Trophoblast cell (in vitro differentiated cells and primary cell): ENCODE data around the gene NRXN3.

Experiments used
- DNase-seq, 2 donors: peaks; one replicate each; pipeline ENCODE4 v3.0.0-alpha.2; 2016
- H2AFZ ChIP-seq: 2 replicates; pipeline ENCODE4 v1.6.1; 2013; ENCODE audit warnings: low read length, moderate library complexity, mild to moderate bottlenecking; ENCODE audit not compliant: insufficient read depth, poor library complexity
- H2AK5ac ChIP-seq: 2 replicates; pipeline ENCODE4 v1.6.1; 2013; ENCODE audit warnings: mild to moderate bottlenecking, low read length
- H2BK120ac ChIP-seq: 2 replicates; pipeline ENCODE4 v1.6.1; 2013; ENCODE audit warnings: low read length, mild to moderate bottlenecking, moderate library complexity; ENCODE audit not compliant: insufficient read depth, poor library complexity
- H2BK12ac ChIP-seq: 2 replicates; pipeline ENCODE4 v1.6.1; 2013; ENCODE audit warnings: mild to moderate bottlenecking, low read length, moderate library complexity
- H2BK5ac ChIP-seq: 2 replicates; pipeline ENCODE4 v1.6.1; 2013; ENCODE audit warnings: low read length, low read depth, moderate library complexity, mild to moderate bottlenecking; ENCODE audit not compliant: poor library complexity
- H3K14ac ChIP-seq: 2 replicates; pipeline ENCODE4 v1.6.1; 2013; ENCODE audit warnings: mild to moderate bottlenecking, low read length
- H3K18ac ChIP-seq: 2 replicates; pipeline ENCODE4 v1.6.1; 2013; ENCODE audit warnings: mild to moderate bottlenecking, low read length
- H3K23ac ChIP-seq: 2 replicates; pipeline ENCODE4 v1.6.1; 2013; ENCODE audit warnings: low read length
- H3K27ac ChIP-seq: 2 replicates; pipeline ENCODE4 v1.5.1; 2013; ENCODE audit warnings: low read depth, mild to moderate bottlenecking, inconsistent platforms, low read length, moderate library complexity
- H3K27me3 ChIP-seq: 2 replicates; pipeline ENCODE4 v1.6.1; 2013; ENCODE audit warnings: inconsistent platforms, mild to moderate bottlenecking, low read length, moderate library complexity; ENCODE audit not compliant: insufficient read depth
- H3K36me3 ChIP-seq, 2 experiments: 1 replicate in 1 of 2; 2 replicates in 1 of 2; pipeline ENCODE4 v1.6.1; 2013; ENCODE audit warnings: low read length in 2 of 2, mild to moderate bottlenecking in 2 of 2, moderate library complexity in 1 of 2; ENCODE audit not compliant: insufficient read depth in 2 of 2, control insufficient read depth in 1 of 2
- H3K4ac ChIP-seq: 2 replicates; pipeline ENCODE4 v1.6.1; 2013; ENCODE audit warnings: low read depth, mild to moderate bottlenecking, low read length, moderate library complexity
- H3K4me1 ChIP-seq, 2 experiments: 1 replicate in 1 of 2; 2 replicates in 1 of 2; pipeline ENCODE4 v1.6.1; 2013; ENCODE audit warnings: low read length in 2 of 2, mild to moderate bottlenecking in 2 of 2, moderate library complexity in 1 of 2; ENCODE audit not compliant: insufficient read depth in 2 of 2, control insufficient read depth in 1 of 2
- H3K4me2 ChIP-seq: 2 replicates; pipeline ENCODE4 v1.6.1; 2013; ENCODE audit warnings: inconsistent platforms, mild to moderate bottlenecking, low read length, moderate library complexity
- H3K4me3 ChIP-seq: 2 replicates; pipeline ENCODE4 v1.5.1; 2013; ENCODE audit warnings: mild to moderate bottlenecking, low read depth, low read length, inconsistent platforms
- H3K79me1 ChIP-seq: one replicate; pipeline ENCODE4 v1.6.1; 2013; ENCODE audit warnings: low read length
- H3K79me2 ChIP-seq: 2 replicates; pipeline ENCODE4 v1.6.1; 2013; ENCODE audit warnings: low read length, mild to moderate bottlenecking; ENCODE audit not compliant: control insufficient read depth, insufficient read depth, poor library complexity
- H3K9ac ChIP-seq: 2 replicates; pipeline ENCODE4 v1.6.1; 2013; ENCODE audit warnings: mild to moderate bottlenecking, low read length
- H3K9me3 ChIP-seq: 2 replicates; pipeline ENCODE4 v1.6.1; 2013; ENCODE audit warnings: low read depth, mild to moderate bottlenecking, control low read depth, inconsistent platforms, low read length; ENCODE audit not compliant: insufficient read depth
- H4K12ac ChIP-seq: 2 replicates; pipeline ENCODE4 v1.6.1; 2013; ENCODE audit warnings: low read depth, mild to moderate bottlenecking, low read length, moderate library complexity
- H4K8ac ChIP-seq: 2 replicates; pipeline ENCODE4 v1.6.1; 2013; ENCODE audit warnings: low read depth, mild to moderate bottlenecking, low read length, moderate library complexity
- H4K91ac ChIP-seq: one replicate; pipeline ENCODE4 v1.6.1; 2013; ENCODE audit warnings: low read depth, mild to moderate bottlenecking, low read length, moderate library complexity
- WGBS: extraction: QIAGEN DNeasy Blood & Tissue Kit; methylation state at CpG from one replicate; pipeline ENCODE4 v1.1.7; 2013; ENCODE audit warnings: missing lambda C conversion rate; ENCODE audit not compliant: insufficient read length, insufficient coverage; ENCODE audit errors: extremely low coverage; 5-methylcytosine and 5-hydroxymethylcytosine counted together

NRXN3 gene

DNA sequence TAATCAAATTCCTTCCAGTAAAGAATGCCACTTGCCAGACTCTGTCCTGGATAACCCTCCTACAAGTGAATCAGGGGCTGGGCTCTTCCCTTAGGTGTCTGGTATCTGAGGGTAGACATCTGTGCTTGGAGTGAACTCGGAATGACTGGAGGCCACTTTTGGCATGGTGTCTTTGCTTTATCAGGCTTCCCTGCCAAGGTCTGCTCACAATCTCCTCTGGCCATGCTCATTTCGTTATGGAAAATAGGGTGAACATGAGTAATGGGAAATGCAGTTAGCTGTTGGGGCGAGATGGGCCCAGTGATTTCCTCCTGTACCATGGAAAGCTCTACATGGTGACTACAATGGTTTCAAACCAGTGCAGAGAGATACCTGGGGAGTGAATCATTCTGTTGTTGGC lies 212.9 kb downstream of the NRXN3 start:
- no peak overlapping the region for H2AFZ ChIP-seq
- H2AK5ac ChIP-seq, result no peak overlapping the region
- WGBS, result no CpG with 5 or more reads among the region's 3 CpGs
- H4K8ac ChIP-seq, result no peak overlapping the region
- H3K4me2 ChIP-seq, result no peak overlapping the region
- H3K9me3 ChIP-seq, result no peaks in the 10 kb centered on the region
- H4K91ac ChIP-seq, result no peak overlapping the region
- no peaks in the 10 kb centered on the region for H3K36me3 ChIP-seq
- no peak overlapping the region for H2BK120ac ChIP-seq
- no peak overlapping the region for H3K9ac ChIP-seq
- no peaks in the 10 kb centered on the region for H3K79me1 ChIP-seq
- H2BK12ac ChIP-seq, result no peak overlapping the region
- H4K12ac ChIP-seq, result no peak overlapping the region
- H3K4me1 ChIP-seq, result no peaks in the 10 kb centered on the region
- H3K4me3 ChIP-seq, result no peak overlapping the region
- DNase-seq, result no peak
- H3K27me3 ChIP-seq, result no peaks in the 10 kb centered on the region
- H3K27ac ChIP-seq, result no peak overlapping the region
- H3K18ac ChIP-seq, result no peak overlapping the region
- H3K14ac ChIP-seq, result no peak overlapping the region
- no peak overlapping the region for H3K23ac ChIP-seq
- no peaks in the 10 kb centered on the region for H3K79me2 ChIP-seq
- H3K4ac ChIP-seq, result no peak overlapping the region
- H2BK5ac ChIP-seq, result no peak overlapping the region

GRCh38 chr14:78398216-78398615 lies 228.0 kb downstream of the NRXN3 start:
- Histone ChIP-seq H3K79me2 (no peaks in the 10 kb centered on the region), H3K4me1 (no peaks in the 10 kb centered on the region), H3K4me3 (no peak overlapping the region), H3K9ac (no peak overlapping the region), H2BK5ac (no peak overlapping the region), H3K36me3 (no peaks in the 10 kb centered on the region), H3K14ac (no peak overlapping the region), H3K4ac (no peak overlapping the region), H4K12ac (no peak overlapping the region), H3K23ac (no peak overlapping the region), H2AFZ (no peak overlapping the region), H2BK12ac (no peak overlapping the region), H2AK5ac (no peak overlapping the region), H4K8ac (no peak overlapping the region), H2BK120ac (no peak overlapping the region), H4K91ac (no peak overlapping the region), H3K18ac (no peak overlapping the region), H3K9me3 (no peaks in the 10 kb centered on the region), H3K4me2 (no peak overlapping the region), H3K27me3 (no peaks in the 10 kb centered on the region), H3K27ac (no peak overlapping the region), H3K79me1 (no peaks in the 10 kb centered on the region)
- no CpG with 5 or more reads among the region's 1 CpG for WGBS
- DNase-seq, result no peak

GRCh38 chr14:78399316-78399889 lies 229.2 kb downstream of the NRXN3 start:
- Histone ChIP-seq H4K12ac (no peak overlapping the region), H3K27me3 (no peaks in the 10 kb centered on the region), H3K9me3 (no peaks in the 10 kb centered on the region), H3K4me1 (no peaks in the 10 kb centered on the region), H3K4me2 (no peak overlapping the region), H2BK120ac (no peak overlapping the region), H3K4me3 (no peak overlapping the region), H3K36me3 (no peaks in the 10 kb centered on the region), H4K91ac (no peak overlapping the region), H3K14ac (no peak overlapping the region), H3K23ac (no peak overlapping the region), H2BK12ac (no peak overlapping the region), H3K18ac (no peak overlapping the region), H2AK5ac (no peak overlapping the region), H2AFZ (no peak overlapping the region), H3K79me1 (no peaks in the 10 kb centered on the region), H3K4ac (no peak overlapping the region), H4K8ac (no peak overlapping the region), H3K79me2 (no peaks in the 10 kb centered on the region), H2BK5ac (no peak overlapping the region), H3K9ac (no peak overlapping the region), H3K27ac (no peak overlapping the region)
- WGBS, result no CpG with 5 or more reads among the region's 3 CpGs
- DNase-seq, result peak in 1 of 2 donors; percentile 53

DNA sequence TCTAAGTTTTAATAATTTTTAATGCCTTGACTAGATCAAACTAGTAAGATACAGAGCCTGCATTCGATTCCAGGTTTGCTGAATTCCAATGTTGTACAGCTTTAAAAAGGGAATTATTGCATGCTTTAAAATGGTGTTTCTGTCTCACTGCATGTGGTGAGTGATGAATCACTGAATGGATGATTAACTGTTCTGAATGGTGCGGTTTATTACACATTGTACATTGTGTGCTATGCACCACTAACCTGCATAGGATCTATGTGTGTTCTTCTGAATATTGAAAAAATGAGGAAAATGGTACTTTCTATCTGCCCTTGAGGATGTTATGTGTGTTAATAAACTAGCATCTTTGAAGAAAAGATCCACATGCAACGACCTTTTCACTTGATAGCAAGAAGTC lies 231.7 kb downstream of the NRXN3 start:
- no peak overlapping the region for H2BK5ac ChIP-seq
- H2BK12ac ChIP-seq, result no peak overlapping the region
- no peaks in the 10 kb centered on the region for H3K79me2 ChIP-seq
- no peak overlapping the region for H3K23ac ChIP-seq
- no peak overlapping the region for H4K91ac ChIP-seq
- no peak overlapping the region for H3K14ac ChIP-seq
- DNase-seq, result no peak
- H3K4me3 ChIP-seq, result no peak overlapping the region
- no peaks in the 10 kb centered on the region for H3K27me3 ChIP-seq
- no peak overlapping the region for H2BK120ac ChIP-seq
- no peaks in the 10 kb centered on the region for H3K4me1 ChIP-seq
- no peak overlapping the region for H2AFZ ChIP-seq
- no peak overlapping the region for H3K9ac ChIP-seq
- H3K27ac ChIP-seq, result no peak overlapping the region
- H3K9me3 ChIP-seq, result no peaks in the 10 kb centered on the region
- WGBS, result no CpG with 5 or more reads among the region's 3 CpGs
- no peaks in the 10 kb centered on the region for H3K36me3 ChIP-seq
- no peak overlapping the region for H3K4ac ChIP-seq
- H3K79me1 ChIP-seq, result no peaks in the 10 kb centered on the region
- H3K4me2 ChIP-seq, result no peak overlapping the region
- H4K12ac ChIP-seq, result no peak overlapping the region
- H3K18ac ChIP-seq, result no peak overlapping the region
- no peak overlapping the region for H4K8ac ChIP-seq
- no peak overlapping the region for H2AK5ac ChIP-seq
